Panc1 (cell line): Measurements from ENCODE around the gene C1orf210. TPM values are rescaled to one million over a fixed set of nuclear protein-coding genes. Genes with fewer than 3 reads are reported as not detected.

Experiments
- ATAC-seq: fragments of 200-7000 bp; cut with Tn5 transposase; 2 replicates; pipeline ENCODE4 v1.9.1; 2020; ENCODE audit warnings: mild to moderate bottlenecking, moderate library complexity
- BruUV-seq: library from RNA; stranded (reverse); fragments of 400-500 nt; replicated peaks from 2 replicates; lab custom pipeline; 2021; lab: Mats Ljungman, UMichigan
- CTCF ChIA-PET: fragments of 300-600 bp; sonication (Branson Sonifier 250); formaldehyde crosslinking; loops from one replicate; lab custom pipeline; 2022; ENCODE audit warnings: antibody characterized with exemption; lab: Charles Lee
- POLR2A ChIA-PET: fragments of 300-600 bp; sonication (Branson Sonifier 250); formaldehyde crosslinking; loops from one replicate; lab custom pipeline; 2022; ENCODE audit warnings: antibody characterized with exemption; lab: Charles Lee
- DNase-seq: peaks from one replicate; pipeline ENCODE4 v3.0.0-alpha.2; 2010; ENCODE audit warnings: low read depth, low spot score
- H3K27ac ChIP-seq: 2 replicates; pipeline ENCODE4 v1.5.1; 2011; ENCODE audit warnings: mild to moderate bottlenecking, low read length, inconsistent platforms
- H3K27me3 ChIP-seq: fragments of 200-500 bp; sonication (Bioruptor generic); 2 replicates; pipeline ENCODE4 v1.6.0; 2014; ENCODE audit warnings: low read length, inconsistent platforms; ENCODE audit not compliant: control insufficient read depth, insufficient read depth
- H3K36me3 ChIP-seq: fragments of 200-500 bp; sonication (Bioruptor generic); 2 replicates; pipeline ENCODE4 v1.5.1; 2014; ENCODE audit warnings: inconsistent platforms, mild to moderate bottlenecking, low read length, moderate library complexity; ENCODE audit not compliant: control insufficient read depth, insufficient read depth
- H3K4me1 ChIP-seq: 2 replicates; pipeline ENCODE4 v1.5.1; 2011; ENCODE audit warnings: inconsistent platforms, mild to moderate bottlenecking, low read length, moderate library complexity; ENCODE audit not compliant: control insufficient read depth, insufficient read depth
- H3K4me3 ChIP-seq, 2 experiments: 2 replicates each; pipeline ENCODE4 v1.5.1; 2011 to 2012; ENCODE audit warnings: low read depth in 2 of 2, low read length in 2 of 2, mild to moderate bottlenecking in 2 of 2, inconsistent platforms in 1 of 2, moderate library complexity in 1 of 2
- H3K9me3 ChIP-seq: fragments of 200-500 bp; sonication (Bioruptor generic); 2 replicates; pipeline ENCODE4 v1.5.1; 2014; ENCODE audit warnings: low read depth, mild to moderate bottlenecking, inconsistent platforms, low read length, moderate library complexity; ENCODE audit not compliant: control insufficient read depth, insufficient read depth
- POLR2AphosphoS5 ChIP-seq: IDR thresholded peaks from 2 replicates; pipeline ENCODE4 v1.6.1; 2012; ENCODE audit warnings: mild to moderate bottlenecking, low read depth, low read length, moderate library complexity
- SIN3A ChIP-seq: IDR thresholded peaks from 2 replicates; pipeline ENCODE4 v1.6.1; 2012; ENCODE audit warnings: low read depth, mild to moderate bottlenecking, low read length, moderate library complexity, borderline replicate concordance; ENCODE audit not compliant: insufficient read depth
- TCF7L2 ChIP-seq: IDR thresholded peaks from 2 replicates; pipeline ENCODE4 v1.6.1; 2011; ENCODE audit warnings: mild to moderate bottlenecking, low read depth, low read length, inconsistent platforms
- in situ Hi-C: cut with HindIII; loops from 2 replicates; pipeline ENCODE4 v1.10.0; 2016; ENCODE audit warnings: low sequenced_read_pairs, low pct_unique_long_range_greater_than_20kb
- intact Hi-C: fragments of 100-400 bp; cut with micrococcal nuclease; formaldehyde crosslinking; loops from one replicate; pipeline ENCODE4 v1.10.0; 2022; ENCODE audit not compliant: unreplicated experiment
- total RNA-seq: library from RNA; stranded (reverse); gene quantifications from one replicate; pipeline ENCODE4 v1.2.1, GENCODE V29; 2021; ENCODE audit not compliant: unreplicated experiment
- TF ChIP-seq, protein P1 (sequence below), 2 experiments: IDR thresholded peaks; 2 replicates each; pipeline ENCODE4 v1.6.1; 2011 to 2012; ENCODE audit warnings: low read depth in 2 of 2, control low read depth in 1 of 2, low read length in 1 of 2, mild to moderate bottlenecking in 1 of 2, moderate library complexity in 1 of 2; ENCODE audit not compliant: insufficient read depth in 1 of 2
- TF ChIP-seq, protein P2 (sequence below): fragments of 450-650 bp; IDR thresholded peaks from 2 replicates; pipeline ENCODE4 v1.5.1; 2017; ENCODE audit warnings: mild to moderate bottlenecking

C1orf210 gene
- total RNA-seq, 1 experiment from 2014 or later: not detected

DNA sequence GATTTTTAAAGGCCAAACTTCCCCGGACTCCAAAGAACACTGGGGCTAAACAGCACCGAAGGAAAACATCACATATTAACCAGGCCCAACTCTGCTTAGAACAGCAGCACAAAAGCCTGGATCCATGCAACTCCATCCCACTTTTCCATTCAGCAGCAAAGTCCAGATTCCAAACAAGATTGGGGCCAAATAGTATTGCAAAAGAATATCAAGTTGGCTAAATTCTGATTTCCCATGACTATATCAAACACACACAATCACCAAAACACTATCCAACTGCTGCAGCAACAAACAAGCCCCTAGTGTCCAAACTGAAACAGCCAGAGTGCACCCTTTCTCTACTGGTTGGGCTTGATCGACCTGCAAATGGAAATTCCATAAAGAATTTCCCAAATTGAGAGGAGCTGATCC lies 35.0 kb downstream of the C1orf210 start:
- POLR2A ChIA-PET: no interaction called here
- Histone ChIP-seq H3K4me3 (no peak overlapping the region), H3K36me3 (no peaks in the 10 kb centered on the region), H3K27ac (no peak overlapping the region), H3K9me3 (peaks cover 8% of the 10 kb centered on the region; the same call in 1 of the 2 replicates), H3K27me3 (no peaks in the 10 kb centered on the region), H3K4me1 (no peaks in the 10 kb centered on the region)
- ATAC-seq (no peak), DNase-seq (no peak)
- no TSS peak for BruUV-seq
- TF ChIP-seq TCF7L2 (no peak), POLR2AphosphoS5 (no peak), SIN3A (no peak)
- TF ChIP-seq, protein P1, sequence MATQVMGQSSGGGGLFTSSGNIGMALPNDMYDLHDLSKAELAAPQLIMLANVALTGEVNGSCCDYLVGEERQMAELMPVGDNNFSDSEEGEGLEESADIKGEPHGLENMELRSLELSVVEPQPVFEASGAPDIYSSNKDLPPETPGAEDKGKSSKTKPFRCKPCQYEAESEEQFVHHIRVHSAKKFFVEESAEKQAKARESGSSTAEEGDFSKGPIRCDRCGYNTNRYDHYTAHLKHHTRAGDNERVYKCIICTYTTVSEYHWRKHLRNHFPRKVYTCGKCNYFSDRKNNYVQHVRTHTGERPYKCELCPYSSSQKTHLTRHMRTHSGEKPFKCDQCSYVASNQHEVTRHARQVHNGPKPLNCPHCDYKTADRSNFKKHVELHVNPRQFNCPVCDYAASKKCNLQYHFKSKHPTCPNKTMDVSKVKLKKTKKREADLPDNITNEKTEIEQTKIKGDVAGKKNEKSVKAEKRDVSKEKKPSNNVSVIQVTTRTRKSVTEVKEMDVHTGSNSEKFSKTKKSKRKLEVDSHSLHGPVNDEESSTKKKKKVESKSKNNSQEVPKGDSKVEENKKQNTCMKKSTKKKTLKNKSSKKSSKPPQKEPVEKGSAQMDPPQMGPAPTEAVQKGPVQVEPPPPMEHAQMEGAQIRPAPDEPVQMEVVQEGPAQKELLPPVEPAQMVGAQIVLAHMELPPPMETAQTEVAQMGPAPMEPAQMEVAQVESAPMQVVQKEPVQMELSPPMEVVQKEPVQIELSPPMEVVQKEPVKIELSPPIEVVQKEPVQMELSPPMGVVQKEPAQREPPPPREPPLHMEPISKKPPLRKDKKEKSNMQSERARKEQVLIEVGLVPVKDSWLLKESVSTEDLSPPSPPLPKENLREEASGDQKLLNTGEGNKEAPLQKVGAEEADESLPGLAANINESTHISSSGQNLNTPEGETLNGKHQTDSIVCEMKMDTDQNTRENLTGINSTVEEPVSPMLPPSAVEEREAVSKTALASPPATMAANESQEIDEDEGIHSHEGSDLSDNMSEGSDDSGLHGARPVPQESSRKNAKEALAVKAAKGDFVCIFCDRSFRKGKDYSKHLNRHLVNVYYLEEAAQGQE (IDR thresholded peaks at IDR 0.05; ENCODE audit: insufficient read depth in 1 of 2, low read depth in 2 of 2, low read length in 1 of 2): no peak
- TF ChIP-seq, protein P2, sequence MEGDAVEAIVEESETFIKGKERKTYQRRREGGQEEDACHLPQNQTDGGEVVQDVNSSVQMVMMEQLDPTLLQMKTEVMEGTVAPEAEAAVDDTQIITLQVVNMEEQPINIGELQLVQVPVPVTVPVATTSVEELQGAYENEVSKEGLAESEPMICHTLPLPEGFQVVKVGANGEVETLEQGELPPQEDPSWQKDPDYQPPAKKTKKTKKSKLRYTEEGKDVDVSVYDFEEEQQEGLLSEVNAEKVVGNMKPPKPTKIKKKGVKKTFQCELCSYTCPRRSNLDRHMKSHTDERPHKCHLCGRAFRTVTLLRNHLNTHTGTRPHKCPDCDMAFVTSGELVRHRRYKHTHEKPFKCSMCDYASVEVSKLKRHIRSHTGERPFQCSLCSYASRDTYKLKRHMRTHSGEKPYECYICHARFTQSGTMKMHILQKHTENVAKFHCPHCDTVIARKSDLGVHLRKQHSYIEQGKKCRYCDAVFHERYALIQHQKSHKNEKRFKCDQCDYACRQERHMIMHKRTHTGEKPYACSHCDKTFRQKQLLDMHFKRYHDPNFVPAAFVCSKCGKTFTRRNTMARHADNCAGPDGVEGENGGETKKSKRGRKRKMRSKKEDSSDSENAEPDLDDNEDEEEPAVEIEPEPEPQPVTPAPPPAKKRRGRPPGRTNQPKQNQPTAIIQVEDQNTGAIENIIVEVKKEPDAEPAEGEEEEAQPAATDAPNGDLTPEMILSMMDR: no peak
- intact Hi-C loops: no loop called here
- in situ Hi-C loops: no loop called here
- CTCF ChIA-PET: no interaction called here

DNA sequence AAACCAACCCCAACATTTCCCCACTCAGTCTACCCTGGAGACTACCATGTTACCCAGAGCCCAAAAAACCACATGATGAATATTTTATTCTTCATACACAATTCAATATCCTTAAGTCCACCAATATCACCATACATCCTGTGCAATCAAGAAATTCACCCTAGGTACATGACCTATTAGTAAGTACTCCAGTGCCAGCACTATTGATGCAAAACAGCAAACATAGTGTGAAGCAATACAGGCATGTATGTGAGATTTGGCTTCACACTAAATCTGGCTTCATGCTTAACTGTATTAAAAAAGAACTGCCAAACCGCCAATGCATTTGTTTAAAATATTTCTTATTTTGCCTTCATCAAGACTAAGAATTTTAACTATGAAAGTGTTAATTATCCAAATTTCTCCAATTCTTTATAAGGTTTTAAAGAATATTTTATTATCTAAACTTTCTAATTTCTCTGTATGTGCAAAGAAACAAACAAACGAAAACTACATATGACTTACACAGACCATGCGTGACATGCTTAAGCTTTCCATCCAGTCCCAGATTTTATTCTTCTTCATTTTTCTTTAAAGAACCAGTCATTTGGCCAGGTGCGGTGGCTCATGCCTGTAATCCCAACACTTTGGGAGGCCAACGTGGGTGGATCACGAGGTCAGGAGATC lies 38.0 kb downstream of the C1orf210 start:
- DNase-seq (no peak), ATAC-seq (no peak)
- H3K4me1 ChIP-seq: no peaks in the 10 kb centered on the region
- H3K27me3 ChIP-seq: no peaks in the 10 kb centered on the region
- in situ Hi-C loops (no loop called here), intact Hi-C loops (no loop called here)
- H3K36me3 ChIP-seq: no peaks in the 10 kb centered on the region
- peaks cover 8% of the 10 kb centered on the region; the same call in 1 of the 2 replicates for H3K9me3 ChIP-seq
- no TSS peak for BruUV-seq
- H3K27ac ChIP-seq: no peak overlapping the region
- TF ChIP-seq POLR2AphosphoS5 (no peak), SIN3A (no peak), TCF7L2 (no peak)
- TF ChIP-seq, protein P2: no peak
- POLR2A ChIA-PET: no interaction called here
- CTCF ChIA-PET: no interaction called here
- H3K4me3 ChIP-seq: no peak overlapping the region
